SU-DHL-6 (cell line): ENCODE data around the gene IMMT.

Experiments
- H2AFZ ChIP-seq: fragments of 200-600 bp; sonication (generic); 2 replicates; pipeline ENCODE4 v1.6.1; 2014; ENCODE audit warnings: low read depth, mild to moderate bottlenecking, moderate library complexity, mixed read lengths, antibody characterized with exemption, low read length; ENCODE audit not compliant: severe bottlenecking
- H3F3A ChIP-seq: fragments of 200-600 bp; shearing (Covaris generic); 2 replicates; pipeline ENCODE4 v1.6.0; 2016; ENCODE audit warnings: antibody characterized with exemption, mild to moderate bottlenecking; ENCODE audit not compliant: insufficient read depth
- H3K27ac ChIP-seq: fragments of 200-600 bp; sonication (generic); 2 replicates; pipeline ENCODE4 v1.5.1; 2016; ENCODE audit warnings: low read depth, mild to moderate bottlenecking, low read length, moderate library complexity, mixed read lengths
- H3K27me3 ChIP-seq: fragments of 200-600 bp; sonication (generic), shearing (Covaris generic); 2 replicates; pipeline ENCODE4 v1.6.0; 2014; ENCODE audit warnings: mild to moderate bottlenecking, low read length
- H3K36me3 ChIP-seq: fragments of 200-600 bp; sonication (generic); 2 replicates; pipeline ENCODE4 v1.6.1; 2014; ENCODE audit warnings: mild to moderate bottlenecking, low read length, mixed read lengths
- H3K4me2 ChIP-seq: fragments of 300-600, 200-600 bp; shearing (Covaris generic), sonication (generic); 2 replicates; pipeline ENCODE4 v1.6.0; 2014; ENCODE audit warnings: low read length, low read depth, mild to moderate bottlenecking; ENCODE audit not compliant: poor library complexity, severe bottlenecking
- H3K4me3 ChIP-seq: fragments of 200-600 bp; sonication (generic); 2 replicates; pipeline ENCODE4 v1.5.1; 2014; ENCODE audit warnings: antibody characterized with exemption, low read length, mild to moderate bottlenecking, mixed read lengths; ENCODE audit not compliant: insufficient read depth, poor library complexity, severe bottlenecking
- H3K79me2 ChIP-seq: fragments of 200-600 bp; sonication (generic); 2 replicates; pipeline ENCODE4 v1.6.1; 2014; ENCODE audit warnings: mild to moderate bottlenecking, low read length, moderate library complexity; ENCODE audit not compliant: insufficient read depth
- H3K9ac ChIP-seq: fragments of 200-600 bp; sonication (generic); 2 replicates; pipeline ENCODE4 v1.7.0; 2014; ENCODE audit warnings: mild to moderate bottlenecking, low read length
- H3K9me2 ChIP-seq: fragments of 200-600 bp; sonication (generic); replicated peaks from 2 replicates; pipeline ENCODE4 v1.6.1; 2014; ENCODE audit warnings: low read length; ENCODE audit not compliant: insufficient read depth
- H3K9me3 ChIP-seq: fragments of 200-600 bp; sonication (generic); 2 replicates; pipeline ENCODE4 v1.6.1; 2014; ENCODE audit warnings: low read length, mixed read lengths; ENCODE audit not compliant: insufficient read depth
- H4K20me1 ChIP-seq: fragments of 200-600 bp; sonication (generic); 2 replicates; pipeline ENCODE4 v1.6.1; 2014; ENCODE audit warnings: low read depth, mild to moderate bottlenecking, antibody characterized with exemption, low read length, moderate library complexity, mixed read lengths
- EZH2phosphoT487 ChIP-seq: fragments of 200-600 bp; sonication (generic), shearing (Covaris generic); conservative IDR thresholded peaks from 2 replicates; pipeline ENCODE4 v1.6.1; 2018; ENCODE audit warnings: mild to moderate bottlenecking, antibody characterized with exemption, low read length, moderate library complexity, mixed read lengths
- TF ChIP-seq, protein P1 (sequence below): fragments of 200-600 bp; sonication (generic); IDR thresholded peaks from one replicate; pipeline ENCODE4 v1.5.1; 2017; ENCODE audit warnings: antibody characterized with exemption, mild to moderate bottlenecking, low read length, moderate library complexity; ENCODE audit not compliant: insufficient read depth, poor library complexity, severe bottlenecking

Gene IMMT

GRCh38 chr2:86158286-86158685 lies 37.0 kb downstream of the IMMT start:
- TF ChIP-seq, protein P1, sequence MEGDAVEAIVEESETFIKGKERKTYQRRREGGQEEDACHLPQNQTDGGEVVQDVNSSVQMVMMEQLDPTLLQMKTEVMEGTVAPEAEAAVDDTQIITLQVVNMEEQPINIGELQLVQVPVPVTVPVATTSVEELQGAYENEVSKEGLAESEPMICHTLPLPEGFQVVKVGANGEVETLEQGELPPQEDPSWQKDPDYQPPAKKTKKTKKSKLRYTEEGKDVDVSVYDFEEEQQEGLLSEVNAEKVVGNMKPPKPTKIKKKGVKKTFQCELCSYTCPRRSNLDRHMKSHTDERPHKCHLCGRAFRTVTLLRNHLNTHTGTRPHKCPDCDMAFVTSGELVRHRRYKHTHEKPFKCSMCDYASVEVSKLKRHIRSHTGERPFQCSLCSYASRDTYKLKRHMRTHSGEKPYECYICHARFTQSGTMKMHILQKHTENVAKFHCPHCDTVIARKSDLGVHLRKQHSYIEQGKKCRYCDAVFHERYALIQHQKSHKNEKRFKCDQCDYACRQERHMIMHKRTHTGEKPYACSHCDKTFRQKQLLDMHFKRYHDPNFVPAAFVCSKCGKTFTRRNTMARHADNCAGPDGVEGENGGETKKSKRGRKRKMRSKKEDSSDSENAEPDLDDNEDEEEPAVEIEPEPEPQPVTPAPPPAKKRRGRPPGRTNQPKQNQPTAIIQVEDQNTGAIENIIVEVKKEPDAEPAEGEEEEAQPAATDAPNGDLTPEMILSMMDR = no peak
- TF ChIP-seq EZH2phosphoT487 = no peak
- Histone ChIP-seq H4K20me1 (no peaks in the 10 kb centered on the region), H3K4me2 (no peak overlapping the region), H3K36me3 (peaks cover 35% of the 10 kb centered on the region; the same call in 1 of the 2 replicates), H3K27me3 (no peaks in the 10 kb centered on the region), H3K4me3 (no peak overlapping the region), H3K9ac (no peak overlapping the region), H3K79me2 (no peaks in the 10 kb centered on the region), H3K9me2 (no peaks in the 10 kb centered on the region), H3K9me3 (no peaks in the 10 kb centered on the region), H3K27ac (no peak overlapping the region), H3F3A (peaks cover 2% of the 10 kb centered on the region), H2AFZ (no peak overlapping the region)

DNA sequence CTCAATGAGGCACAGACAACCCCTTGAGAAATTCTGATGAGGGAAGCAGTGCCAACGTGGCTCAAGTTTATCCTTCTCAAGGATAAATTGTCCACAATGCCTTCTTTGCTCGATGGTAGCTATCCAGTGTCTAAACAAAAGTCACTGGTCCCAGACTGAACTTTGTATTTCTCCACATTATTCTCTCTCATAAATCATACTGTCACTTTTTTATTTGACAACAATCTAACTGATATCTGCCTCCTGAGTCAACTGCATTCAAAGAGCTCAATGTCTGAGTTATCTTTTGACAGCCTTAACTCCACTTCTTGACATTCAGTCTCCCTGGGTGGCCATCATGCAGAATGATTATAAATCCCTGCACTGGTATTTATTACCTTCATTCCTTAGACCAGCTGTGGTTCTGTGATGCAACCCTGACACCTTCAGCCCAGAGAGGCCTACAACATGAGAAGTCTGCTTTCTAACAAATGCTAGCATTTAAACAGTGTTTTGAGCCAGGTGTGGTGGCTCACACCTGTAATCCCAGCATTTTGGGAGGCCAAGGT lies 38.2 kb downstream of the IMMT start:
- Histone ChIP-seq H3K36me3 (peaks cover 32% of the 10 kb centered on the region; the same call in 1 of the 2 replicates), H3K9me2 (no peaks in the 10 kb centered on the region), H3K79me2 (no peaks in the 10 kb centered on the region), H3K4me3 (no peak overlapping the region), H2AFZ (no peak overlapping the region), H3F3A (peaks cover 8% of the 10 kb centered on the region), H3K4me2 (no peak overlapping the region), H3K27me3 (no peaks in the 10 kb centered on the region), H3K9me3 (no peaks in the 10 kb centered on the region), H3K9ac (no peak overlapping the region), H4K20me1 (no peaks in the 10 kb centered on the region), H3K27ac (no peak overlapping the region)
- no peak for TF ChIP-seq EZH2phosphoT487
- TF ChIP-seq, protein P1 = no peak

DNA sequence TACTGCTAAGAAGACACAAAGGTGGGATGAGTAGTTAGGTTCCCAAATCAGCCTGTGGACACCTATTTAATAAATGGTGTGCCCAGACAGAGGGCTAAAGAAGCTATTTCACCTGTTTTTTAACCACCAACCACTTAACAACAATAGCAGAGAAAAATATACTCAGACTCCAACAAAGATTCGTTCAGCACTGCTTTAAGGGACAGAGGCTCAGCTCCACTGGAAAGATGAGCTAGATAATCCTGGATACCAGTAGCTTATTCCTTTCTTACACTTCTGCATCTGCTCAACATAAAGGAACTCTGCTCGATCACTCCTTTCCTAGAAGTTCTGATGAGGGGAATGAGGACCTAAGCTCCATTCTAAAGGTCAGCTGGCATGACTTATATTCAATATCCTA lies 44.8 kb downstream of the IMMT start:
- no peaks in the 10 kb centered on the region for H3K9me2 ChIP-seq
- no peaks in the 10 kb centered on the region for H3K9me3 ChIP-seq
- H3F3A ChIP-seq = peaks cover 13% of the 10 kb centered on the region
- H3K4me3 ChIP-seq = no peak overlapping the region
- no peak overlapping the region for H3K27ac ChIP-seq
- H3K27me3 ChIP-seq = no peaks in the 10 kb centered on the region
- H3K79me2 ChIP-seq = no peaks in the 10 kb centered on the region
- no peak overlapping the region for H3K9ac ChIP-seq
- no peak overlapping the region for H3K4me2 ChIP-seq
- 0 out of 2 replicates have a peak, but pooled peaks cover 6% of the 10 kb centered on the region for H4K20me1 ChIP-seq
- H3K36me3 ChIP-seq = peaks cover 37% of the 10 kb centered on the region
- H2AFZ ChIP-seq = no peak overlapping the region
- TF ChIP-seq, protein P1 = no peak
- TF ChIP-seq EZH2phosphoT487 = no peak

DNA sequence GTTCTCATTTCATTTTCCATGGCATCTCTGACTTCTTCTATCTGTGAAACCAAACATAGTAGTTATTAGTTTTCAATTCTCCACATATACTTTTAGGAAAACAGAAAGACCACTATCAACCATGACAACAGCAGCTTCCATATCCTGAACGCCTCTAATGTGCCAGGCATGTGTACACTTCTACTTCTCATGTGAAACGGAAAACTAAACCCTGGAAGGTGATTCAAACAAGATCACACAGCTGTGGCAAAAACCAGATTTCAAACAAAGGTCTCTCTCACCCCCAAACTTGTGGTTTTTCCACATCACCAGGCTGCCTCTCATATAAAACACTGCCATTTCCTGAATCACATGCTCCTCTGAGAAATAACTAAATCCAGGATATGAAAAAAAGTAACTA lies 47.5 kb downstream of the IMMT start:
- Histone ChIP-seq H3K4me2 (no peak overlapping the region), H3K4me3 (no peak overlapping the region), H3K27ac (no peak overlapping the region), H3K9ac (no peak overlapping the region), H3K27me3 (no peaks in the 10 kb centered on the region), H3K9me3 (no peaks in the 10 kb centered on the region), H3K9me2 (no peaks in the 10 kb centered on the region), H4K20me1 (0 out of 2 replicates have a peak, but pooled peaks cover 6% of the 10 kb centered on the region), H2AFZ (no peak overlapping the region), H3K36me3 (peaks cover 34% of the 10 kb centered on the region), H3F3A (peaks cover 12% of the 10 kb centered on the region), H3K79me2 (no peaks in the 10 kb centered on the region)
- TF ChIP-seq, protein P1 = no peak
- TF ChIP-seq EZH2phosphoT487 = no peak
